Dedifferentiated amniotic fluid mesenchymal stem cell (primary cell): ENCODE results near the gene SH3BP5.
"Not testable (repeated sequence)": the region's sequence is repeated elsewhere in the genome, so short reads cannot be mapped to it uniquely, and the experiment has no call there.

Experiments
- DNase-seq: peaks from one replicate; pipeline ENCODE4 v3.0.0-alpha.2; 2016; ENCODE audit errors: extremely low spot score

Gene SH3BP5, protein sequence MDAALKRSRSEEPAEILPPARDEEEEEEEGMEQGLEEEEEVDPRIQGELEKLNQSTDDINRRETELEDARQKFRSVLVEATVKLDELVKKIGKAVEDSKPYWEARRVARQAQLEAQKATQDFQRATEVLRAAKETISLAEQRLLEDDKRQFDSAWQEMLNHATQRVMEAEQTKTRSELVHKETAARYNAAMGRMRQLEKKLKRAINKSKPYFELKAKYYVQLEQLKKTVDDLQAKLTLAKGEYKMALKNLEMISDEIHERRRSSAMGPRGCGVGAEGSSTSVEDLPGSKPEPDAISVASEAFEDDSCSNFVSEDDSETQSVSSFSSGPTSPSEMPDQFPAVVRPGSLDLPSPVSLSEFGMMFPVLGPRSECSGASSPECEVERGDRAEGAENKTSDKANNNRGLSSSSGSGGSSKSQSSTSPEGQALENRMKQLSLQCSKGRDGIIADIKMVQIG

GRCh38 chr3:15332405-15333098 lies at the start of gene SH3BP5:
Gene SH3BP5, minus strand, starts transcription at chr3:15332586. Its CDS starts 178 bp downstream, at chr3:15332408.
- DNase-seq: peak; percentile 67

GRCh38 chr3:15380980-15381890 lies 48.8 kb upstream of the SH3BP5 start:
- no peak for DNase-seq

DNA sequence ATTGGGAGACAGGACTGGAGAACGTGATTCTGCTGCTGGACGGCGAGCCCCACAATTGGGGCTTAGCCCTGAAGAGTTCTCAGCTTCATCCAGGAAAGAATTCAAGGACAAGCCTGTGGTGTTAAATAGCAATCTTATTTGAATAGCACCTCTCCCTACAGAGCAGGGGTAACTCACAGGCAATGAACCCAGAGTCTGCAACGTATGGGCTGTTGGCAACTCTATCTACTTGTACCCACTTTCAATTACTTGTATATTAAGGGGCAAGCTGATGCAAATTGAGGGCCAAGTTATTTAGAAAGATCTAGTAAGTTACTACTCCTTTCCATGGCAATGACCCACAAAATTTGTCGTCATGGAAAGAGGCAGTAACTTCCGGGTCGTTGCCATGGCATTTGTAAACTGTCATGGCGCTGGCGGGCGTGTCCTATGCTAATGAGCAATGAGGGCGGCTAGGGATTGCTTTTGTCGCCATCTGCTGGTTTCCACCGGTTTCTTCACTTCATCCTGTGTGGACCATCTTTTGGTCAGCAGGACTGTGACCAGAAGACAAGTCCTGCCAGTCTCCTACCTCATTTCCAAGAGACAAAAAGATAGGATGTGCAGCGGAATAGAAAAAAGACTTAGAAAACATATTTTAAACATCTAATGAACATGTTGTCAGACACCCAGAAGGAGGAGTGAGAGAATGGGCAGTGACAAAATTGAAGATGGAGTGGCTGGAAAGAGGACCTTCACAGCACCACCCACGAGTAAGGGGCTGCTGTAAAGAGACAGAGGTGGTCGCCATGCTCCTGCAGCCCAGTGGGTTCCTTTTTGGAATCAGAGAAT lies 45.8 kb upstream of the SH3BP5 start:
- peak; percentile 93 for DNase-seq

DNA sequence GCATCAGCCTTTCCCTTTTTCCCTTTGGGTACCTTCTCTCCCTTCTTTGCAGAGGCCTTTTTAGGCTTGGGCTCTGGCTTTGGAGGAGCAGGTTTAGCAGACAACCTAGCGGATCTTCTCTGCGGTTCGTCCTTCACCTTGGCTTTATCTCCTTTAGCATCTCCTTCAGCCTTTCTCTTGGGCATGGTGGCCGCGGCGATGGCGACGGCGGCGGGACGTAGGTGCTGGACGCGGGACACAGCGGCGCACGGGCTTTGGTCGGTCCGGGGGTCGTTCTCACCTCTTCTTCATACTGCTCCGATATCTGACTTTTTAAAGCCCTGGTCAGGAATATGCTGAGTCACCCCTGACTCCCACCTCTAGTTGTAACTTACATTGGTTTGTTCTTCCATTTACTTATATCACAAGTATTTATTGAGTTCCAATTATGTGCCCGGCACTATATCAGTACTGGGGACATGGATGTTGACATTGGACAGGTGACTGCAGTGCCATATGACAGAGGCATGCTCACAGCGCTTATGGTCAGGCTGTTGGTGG lies 43.1 kb upstream of the SH3BP5 start:
- no peak for DNase-seq

DNA sequence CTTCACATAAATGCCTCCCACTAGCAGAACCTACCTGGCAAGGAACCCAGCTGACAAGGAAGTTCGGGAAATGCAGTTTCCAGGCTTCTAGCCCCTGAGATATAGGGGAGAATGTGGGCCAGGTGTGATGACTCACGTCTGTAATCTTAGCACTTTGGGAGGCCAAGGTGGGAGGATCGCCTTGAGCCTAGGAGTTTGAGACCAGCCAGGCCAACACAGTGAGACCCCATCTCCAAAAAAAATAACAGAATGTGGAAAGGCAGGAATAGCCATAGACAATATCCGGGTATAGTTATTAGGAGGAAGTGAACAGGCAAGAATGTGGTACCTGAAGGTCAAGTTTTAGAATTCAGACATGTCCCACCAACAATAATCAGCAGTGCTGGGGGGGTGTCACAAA lies 40.5 kb upstream of the SH3BP5 start:
- DNase-seq: no peak

DNA sequence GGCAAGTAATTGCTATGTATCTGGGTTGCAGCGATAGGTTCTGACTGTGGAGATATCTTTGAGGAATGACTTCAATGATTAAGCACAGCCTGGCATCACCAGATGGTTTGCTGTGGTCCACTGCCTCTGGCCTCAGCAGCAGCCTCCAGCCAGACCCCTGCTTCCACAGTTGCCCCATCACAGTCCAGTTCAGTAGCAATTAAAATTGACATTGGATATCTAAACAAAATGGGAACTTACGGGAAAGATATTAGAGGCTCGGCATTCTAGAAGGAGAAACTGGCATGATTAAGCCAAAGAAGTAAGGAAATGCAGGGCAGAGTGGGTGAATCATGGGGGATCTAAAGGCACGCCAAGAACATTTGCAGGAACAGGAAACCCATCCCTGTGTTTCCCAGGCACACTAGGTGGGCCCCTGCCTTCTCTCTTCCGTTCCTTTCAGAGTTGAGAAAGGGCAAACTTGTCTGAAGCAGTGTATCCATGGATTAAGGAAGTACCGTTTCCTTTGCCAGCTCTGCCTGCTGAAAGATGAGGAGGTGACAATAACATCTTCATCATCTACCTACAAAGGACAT lies 36.3 kb upstream of the SH3BP5 start:
- DNase-seq: no peak

GRCh38 chr3:15367059-15367458 lies 34.7 kb upstream of the SH3BP5 start:
- no peak for DNase-seq

DNA sequence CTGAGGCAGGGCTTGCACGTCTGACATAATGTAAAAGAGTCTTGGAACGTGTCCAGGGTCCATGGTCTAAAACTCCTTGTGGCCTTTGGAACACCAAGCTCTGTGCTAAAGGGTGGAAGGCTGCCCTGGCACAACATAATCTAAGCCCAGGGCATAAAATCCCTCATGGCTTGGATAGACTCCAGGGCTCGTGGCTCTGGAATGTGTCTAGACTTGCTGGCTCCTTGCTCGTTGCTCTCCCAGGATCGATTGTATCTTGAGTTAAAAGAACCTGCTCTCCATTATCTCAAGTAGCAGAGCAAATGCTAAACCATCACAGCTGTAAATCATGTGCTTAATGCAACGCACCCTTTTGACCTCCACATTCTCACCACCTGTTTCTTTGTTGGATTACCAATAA lies 31.7 kb upstream of the SH3BP5 start:
- not testable (repeated sequence) for DNase-seq

DNA sequence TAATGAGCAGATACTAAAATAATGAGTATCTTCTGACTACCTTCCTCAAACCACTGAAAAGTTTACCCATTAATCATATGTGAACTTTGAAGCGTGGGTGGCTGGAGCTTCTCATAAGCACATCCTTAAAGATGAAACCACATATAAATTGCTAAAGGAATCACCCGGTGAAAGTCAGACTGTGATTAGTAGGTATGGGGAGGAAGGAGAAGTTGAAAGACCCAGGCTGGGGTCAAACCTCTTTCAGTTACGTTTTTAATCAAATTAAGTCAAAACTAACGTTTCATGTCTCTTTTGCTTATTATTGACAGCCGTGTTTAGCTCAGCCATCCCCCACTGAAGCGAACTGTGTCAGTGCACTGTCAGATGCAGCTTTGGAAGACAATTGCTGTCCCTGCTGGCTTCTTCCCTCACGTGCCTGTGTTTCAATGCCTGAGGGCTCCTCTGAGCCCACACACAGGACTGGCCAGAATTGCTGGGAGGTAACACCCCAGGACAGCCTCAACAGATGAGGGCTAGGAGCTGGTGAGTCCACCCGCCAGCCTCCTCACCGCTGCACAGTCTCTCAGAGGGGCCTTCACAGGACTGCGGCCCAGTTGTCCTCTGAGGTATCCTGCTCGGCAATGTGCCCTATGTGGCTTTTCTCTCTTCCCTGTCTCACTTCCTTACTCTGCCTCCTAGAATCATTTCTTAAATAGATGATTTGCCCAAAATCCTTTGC lies 29.3 kb upstream of the SH3BP5 start:
- DNase-seq: peak; percentile 31

DNA sequence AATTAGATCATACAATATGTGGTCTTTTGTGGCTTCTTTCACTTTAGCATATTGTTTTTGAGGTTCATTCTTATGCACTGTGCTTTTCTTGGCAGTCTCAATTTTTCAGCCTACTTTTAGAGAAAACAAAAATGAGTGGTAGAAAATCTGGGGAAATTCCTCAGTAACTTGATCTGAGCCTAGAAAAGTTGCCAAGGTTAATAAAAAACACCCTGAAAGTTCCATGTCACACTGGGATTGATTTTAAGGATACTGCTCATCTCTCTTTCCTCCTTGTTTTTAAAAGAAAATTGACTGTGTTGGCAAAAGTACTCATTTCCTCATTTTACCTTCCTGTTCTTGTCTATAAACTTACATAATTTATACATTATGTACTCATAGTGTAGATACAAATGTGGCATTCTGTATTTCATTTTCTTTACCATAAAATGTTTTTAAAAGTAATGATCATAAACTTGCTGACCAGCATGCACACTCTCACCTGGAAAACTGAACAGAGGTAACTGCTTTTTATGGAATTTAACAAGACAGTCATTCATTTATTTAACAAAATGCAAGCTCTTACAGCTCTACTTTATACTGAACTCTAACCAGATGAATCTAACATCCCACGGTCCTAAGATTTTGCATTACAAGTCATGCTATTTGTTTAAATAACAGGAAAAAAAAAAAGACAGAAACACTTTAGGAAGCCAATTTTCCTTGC lies 28.6 kb upstream of the SH3BP5 start:
- DNase-seq: peak; percentile 55

DNA sequence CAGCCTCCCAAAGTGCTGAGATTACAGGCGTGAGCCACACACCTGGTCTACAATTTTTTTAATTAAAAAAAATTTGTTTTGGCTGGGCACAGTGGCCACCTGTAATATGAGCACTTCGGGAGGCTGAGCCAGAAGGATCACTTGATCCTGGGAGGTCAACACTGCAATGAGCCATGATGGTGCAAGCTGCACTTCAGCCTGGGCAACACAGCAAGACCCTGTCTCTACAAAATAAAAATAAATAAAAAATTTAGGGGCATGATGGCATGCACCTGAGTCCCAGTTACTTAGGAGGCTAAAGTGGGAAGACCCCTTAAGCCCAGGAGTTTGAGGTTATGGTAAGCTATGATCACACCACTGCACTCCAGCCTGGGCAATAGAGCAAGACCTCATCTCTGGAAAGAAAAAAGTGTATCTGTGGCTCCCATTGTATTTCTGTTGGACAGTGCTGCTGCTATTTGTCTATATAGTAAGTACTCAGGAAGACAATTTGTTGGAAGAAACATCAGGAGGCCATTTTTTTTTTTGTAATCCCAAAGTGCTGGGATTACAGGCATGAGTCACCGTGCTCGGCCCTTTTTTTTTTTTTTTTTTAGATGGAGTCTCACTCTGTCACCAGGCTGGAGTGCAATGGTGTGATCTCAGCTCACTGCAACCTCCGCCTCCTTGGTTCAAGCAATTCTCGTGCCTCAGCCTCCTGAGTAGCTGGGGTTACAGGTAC lies 27.5 kb upstream of the SH3BP5 start:
- no peak for DNase-seq

GRCh38 chr3:15356651-15357061 lies 24.3 kb upstream of the SH3BP5 start:
- DNase-seq: not testable (repeated sequence)

GRCh38 chr3:15356176-15356575 lies 23.8 kb upstream of the SH3BP5 start:
- DNase-seq: no peak

- no peak for DNase-seq
Measured at GRCh38 chr3:15355086-15355485, 22.7 kb upstream of the SH3BP5 start.

DNA sequence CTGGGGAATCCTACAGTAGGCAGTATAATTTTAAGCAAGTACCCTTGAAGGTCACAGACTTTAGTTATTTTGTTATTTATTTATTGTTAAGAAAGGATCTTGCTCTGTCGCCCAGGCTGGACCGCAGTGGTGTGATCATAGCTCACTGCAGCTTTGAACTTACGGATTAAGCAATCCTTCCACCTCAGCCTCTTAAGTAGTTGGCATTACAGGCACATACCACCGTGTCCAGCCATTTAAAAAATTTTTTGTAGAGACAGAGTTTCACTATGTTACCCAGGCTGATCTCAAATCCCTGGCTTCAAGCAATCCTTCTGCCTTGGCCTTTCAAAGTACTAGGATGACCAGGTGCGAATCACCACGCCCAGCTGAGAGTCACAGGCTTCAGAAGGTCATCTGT lies 22.1 kb upstream of the SH3BP5 start:
- DNase-seq: no peak

- DNase-seq: no peak
Measured at GRCh38 chr3:15350141-15350540, 17.8 kb upstream of the SH3BP5 start.

DNA sequence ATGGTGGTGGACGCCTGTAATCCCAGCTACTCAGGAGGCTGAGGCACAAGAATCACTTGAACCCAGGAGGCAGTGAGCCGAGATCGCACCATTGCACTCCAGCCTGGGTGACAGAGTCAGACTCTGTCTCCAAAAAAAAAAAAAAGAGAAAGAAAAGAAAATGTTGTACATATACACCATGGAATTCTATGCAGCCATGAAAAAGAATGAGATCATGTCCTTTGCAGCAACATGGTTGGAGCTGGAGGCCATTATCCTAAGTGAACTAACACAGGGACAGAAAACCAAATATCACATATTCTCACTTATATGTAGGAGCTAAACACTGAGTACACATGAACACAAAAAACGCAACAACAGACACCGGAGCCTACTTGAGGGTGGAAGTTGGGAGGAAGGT lies 17.1 kb upstream of the SH3BP5 start:
- not testable (repeated sequence) for DNase-seq

- DNase-seq: no peak
Measured at GRCh38 chr3:15348246-15348645, 15.9 kb upstream of the SH3BP5 start.

GRCh38 chr3:15347737-15348110 lies 15.3 kb upstream of the SH3BP5 start:
- no peak for DNase-seq
